PC-9 (cell line): Measurements from ENCODE around the gene GPR63. TPM values are rescaled to one million over a fixed set of nuclear protein-coding genes. Genes with fewer than 3 reads are reported as not detected.

ENCODE experiments used
- BruUV-seq: library from RNA; stranded (reverse); fragments of 400-500 nt; replicated peaks from 2 replicates; lab custom pipeline; 2021; lab: Mats Ljungman, UMichigan
- CTCF ChIA-PET: fragments of 300-600 bp; sonication (Branson Sonifier 250); formaldehyde crosslinking; loops from one replicate; lab custom pipeline; 2022; ENCODE audit warnings: antibody characterized with exemption; lab: Charles Lee
- POLR2A ChIA-PET: fragments of 300-600 bp; sonication (Branson Sonifier 250); formaldehyde crosslinking; loops from one replicate; lab custom pipeline; 2022; ENCODE audit warnings: antibody characterized with exemption; ENCODE audit not compliant: unreplicated experiment; lab: Charles Lee
- DNase-seq, 2 experiments: peaks; one replicate each; pipeline versions ENCODE4 v3.0.0 to v3.0.0-alpha.2; 2015 to 2022; ENCODE audit warnings: mixed read lengths in 1 of 2
- H2AFZ ChIP-seq: fragments of 200-600 bp; sonication (generic); 2 replicates; pipeline ENCODE4 v1.8.1; 2017; ENCODE audit warnings: antibody characterized with exemption
- H3F3A ChIP-seq: fragments of 200-600 bp; sonication (generic); 2 replicates; pipeline ENCODE4 v1.8.1; 2017; ENCODE audit warnings: antibody characterized with exemption, mild to moderate bottlenecking, low read depth; ENCODE audit not compliant: insufficient read depth
- H3K27ac ChIP-seq: fragments of 200-600 bp; sonication (generic); 2 replicates; pipeline ENCODE4 v1.6.1; 2016; ENCODE audit warnings: mixed run types
- H3K27me3 ChIP-seq: fragments of 200-600 bp; sonication (generic); 2 replicates; pipeline ENCODE4 v1.6.1; 2016; ENCODE audit warnings: low read depth, mixed run types; ENCODE audit not compliant: insufficient read depth
- H3K36me3 ChIP-seq: fragments of 200-600 bp; sonication (generic); 2 replicates; pipeline ENCODE4 v1.6.1; 2016; ENCODE audit warnings: low read depth, mixed run types
- H3K4me1 ChIP-seq: fragments of 200-600 bp; sonication (generic); replicated peaks from 2 replicates; pipeline ENCODE4 v1.6.1; 2016; ENCODE audit warnings: mixed run types; ENCODE audit not compliant: insufficient read depth
- H3K4me2 ChIP-seq: fragments of 200-600 bp; sonication (generic); 2 replicates; pipeline ENCODE4 v1.6.1; 2017; ENCODE audit warnings: mixed run types
- H3K4me3 ChIP-seq: fragments of 200-600 bp; sonication (generic); 2 replicates; pipeline ENCODE4 v1.6.1; 2016; ENCODE audit warnings: mixed run types
- H3K79me2 ChIP-seq: fragments of 200-600 bp; sonication (generic); 2 replicates; pipeline ENCODE4 v1.6.1; 2017; ENCODE audit warnings: low read depth, mixed run types
- H3K9me2 ChIP-seq: fragments of 200-600 bp; sonication (generic); 2 replicates; pipeline ENCODE4 v1.8.1; 2017; ENCODE audit warnings: mild to moderate bottlenecking; ENCODE audit not compliant: insufficient read depth
- H3K9me3 ChIP-seq: fragments of 200-600 bp; sonication (generic); 2 replicates; pipeline ENCODE4 v1.8.1; 2016; ENCODE audit warnings: low read depth; ENCODE audit not compliant: insufficient read depth
- H4K20me1 ChIP-seq: fragments of 200-600 bp; sonication (generic); 2 replicates; pipeline ENCODE4 v1.8.1; 2017; ENCODE audit not compliant: insufficient read depth
- EZH2 ChIP-seq: fragments of 200-600 bp; sonication (generic); IDR thresholded peaks from 2 replicates; pipeline ENCODE4 v1.8.0; 2017; ENCODE audit warnings: antibody characterized with exemption, low read depth
- intact Hi-C: fragments of 100-400 bp; cut with micrococcal nuclease; formaldehyde crosslinking; loops from one replicate; pipeline ENCODE4 v1.10.0; 2022; ENCODE audit not compliant: unreplicated experiment
- total RNA-seq: library from RNA; stranded (reverse); gene quantifications from 2 replicates; pipeline ENCODE4 v1.2.3, GENCODE V29; 2021
- TF ChIP-seq, protein P1 (sequence below): fragments of 200-600 bp; sonication (generic); conservative IDR thresholded peaks from 2 replicates; pipeline ENCODE4 v1.6.1; 2017; ENCODE audit warnings: mixed run types, antibody characterized with exemption, mild to moderate bottlenecking, moderate library complexity

GPR63 gene
- total RNA-seq, 1 experiment from 2014 or later = 1.9 TPM

DNA sequence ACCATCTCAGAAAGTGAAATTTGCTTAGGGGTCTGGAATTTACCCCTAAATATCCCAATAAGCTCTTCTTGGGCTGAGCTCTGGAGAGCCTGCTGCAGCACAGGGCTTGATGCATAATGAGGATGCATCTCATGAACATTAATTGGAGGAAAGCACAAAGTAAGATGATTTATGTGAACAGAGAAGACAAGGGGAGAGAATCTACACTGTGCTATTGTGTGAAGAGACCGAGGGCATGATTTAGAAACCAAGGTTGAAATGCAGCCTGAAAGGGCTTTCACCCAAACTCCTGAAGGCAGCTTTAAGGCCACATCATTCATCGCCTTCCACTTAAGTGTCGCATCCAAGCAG lies 27.8 kb upstream of the GPR63 start:
- Histone ChIP-seq H3K9me3 (no peaks in the 10 kb centered on the region), H3K4me2 (no peak overlapping the region), H2AFZ (no peak overlapping the region), H3K36me3 (no peaks in the 10 kb centered on the region), H3K27ac (no peak overlapping the region), H3K4me3 (no peak overlapping the region), H3K27me3 (no peaks in the 10 kb centered on the region), H4K20me1 (no peaks in the 10 kb centered on the region), H3K9me2 (no peaks in the 10 kb centered on the region), H3K4me1 (no peaks in the 10 kb centered on the region), H3K79me2 (no peaks in the 10 kb centered on the region), H3F3A (no peaks in the 10 kb centered on the region)
- CTCF ChIA-PET = no interaction called here
- intact Hi-C loops = no loop called here
- no TSS peak for BruUV-seq
- no peak for DNase-seq
- POLR2A ChIA-PET = no interaction called here
- TF ChIP-seq EZH2 = no peak

DNA sequence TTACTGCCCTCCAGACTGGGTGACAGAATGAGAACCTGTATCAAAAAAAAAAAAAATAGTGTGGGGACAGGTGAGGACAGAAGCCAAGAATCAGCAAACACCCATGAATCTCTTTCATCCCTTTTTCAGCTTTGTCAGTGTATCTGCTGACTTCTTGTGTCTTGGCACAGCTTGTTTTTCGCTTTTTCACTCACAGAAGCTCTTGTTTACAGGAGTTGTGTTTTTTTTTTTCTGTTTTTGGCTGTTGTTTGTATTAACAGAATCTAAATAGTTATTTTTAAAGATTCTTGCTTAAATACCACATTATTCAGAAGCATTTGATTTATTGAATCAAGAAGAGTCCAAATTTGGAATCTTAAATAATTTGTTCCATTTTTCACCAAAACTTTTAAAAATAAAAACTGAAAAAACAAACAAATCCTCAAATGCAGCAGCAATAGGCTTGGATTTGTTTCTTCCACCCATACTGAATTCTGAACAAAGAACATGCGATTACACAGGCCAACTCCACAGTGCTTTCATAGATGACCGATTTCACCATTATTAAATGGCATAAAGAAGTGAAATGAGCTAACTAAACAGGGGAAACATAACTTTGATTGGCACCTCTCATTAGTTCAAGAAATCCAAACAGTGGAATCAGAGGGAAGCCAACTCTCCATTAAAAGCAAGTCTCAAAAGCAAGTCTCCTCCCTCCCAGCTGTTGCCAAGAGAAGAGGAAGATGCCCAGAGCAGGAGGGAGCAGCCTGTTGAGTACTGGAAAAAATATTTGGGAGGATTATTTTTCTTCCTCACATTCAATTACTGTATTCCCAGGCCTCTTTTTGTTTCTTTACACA lies 27.2 kb upstream of the GPR63 start:
- no TSS peak for BruUV-seq
- DNase-seq = no peak
- Histone ChIP-seq H3K9me2 (no peaks in the 10 kb centered on the region), H4K20me1 (no peaks in the 10 kb centered on the region), H3K4me2 (no peak overlapping the region), H3K4me1 (no peaks in the 10 kb centered on the region), H3K36me3 (no peaks in the 10 kb centered on the region), H3K4me3 (no peak overlapping the region), H3K79me2 (no peaks in the 10 kb centered on the region), H3F3A (no peaks in the 10 kb centered on the region), H3K27ac (no peak overlapping the region), H3K27me3 (no peaks in the 10 kb centered on the region), H2AFZ (no peak overlapping the region; the same call in 1 of the 2 replicates), H3K9me3 (no peaks in the 10 kb centered on the region)
- intact Hi-C loops = no loop called here
- ChIA-PET CTCF (no interaction called here), POLR2A (no interaction called here)
- TF ChIP-seq, protein P1, sequence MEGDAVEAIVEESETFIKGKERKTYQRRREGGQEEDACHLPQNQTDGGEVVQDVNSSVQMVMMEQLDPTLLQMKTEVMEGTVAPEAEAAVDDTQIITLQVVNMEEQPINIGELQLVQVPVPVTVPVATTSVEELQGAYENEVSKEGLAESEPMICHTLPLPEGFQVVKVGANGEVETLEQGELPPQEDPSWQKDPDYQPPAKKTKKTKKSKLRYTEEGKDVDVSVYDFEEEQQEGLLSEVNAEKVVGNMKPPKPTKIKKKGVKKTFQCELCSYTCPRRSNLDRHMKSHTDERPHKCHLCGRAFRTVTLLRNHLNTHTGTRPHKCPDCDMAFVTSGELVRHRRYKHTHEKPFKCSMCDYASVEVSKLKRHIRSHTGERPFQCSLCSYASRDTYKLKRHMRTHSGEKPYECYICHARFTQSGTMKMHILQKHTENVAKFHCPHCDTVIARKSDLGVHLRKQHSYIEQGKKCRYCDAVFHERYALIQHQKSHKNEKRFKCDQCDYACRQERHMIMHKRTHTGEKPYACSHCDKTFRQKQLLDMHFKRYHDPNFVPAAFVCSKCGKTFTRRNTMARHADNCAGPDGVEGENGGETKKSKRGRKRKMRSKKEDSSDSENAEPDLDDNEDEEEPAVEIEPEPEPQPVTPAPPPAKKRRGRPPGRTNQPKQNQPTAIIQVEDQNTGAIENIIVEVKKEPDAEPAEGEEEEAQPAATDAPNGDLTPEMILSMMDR = no peak
- TF ChIP-seq EZH2 = no peak

DNA sequence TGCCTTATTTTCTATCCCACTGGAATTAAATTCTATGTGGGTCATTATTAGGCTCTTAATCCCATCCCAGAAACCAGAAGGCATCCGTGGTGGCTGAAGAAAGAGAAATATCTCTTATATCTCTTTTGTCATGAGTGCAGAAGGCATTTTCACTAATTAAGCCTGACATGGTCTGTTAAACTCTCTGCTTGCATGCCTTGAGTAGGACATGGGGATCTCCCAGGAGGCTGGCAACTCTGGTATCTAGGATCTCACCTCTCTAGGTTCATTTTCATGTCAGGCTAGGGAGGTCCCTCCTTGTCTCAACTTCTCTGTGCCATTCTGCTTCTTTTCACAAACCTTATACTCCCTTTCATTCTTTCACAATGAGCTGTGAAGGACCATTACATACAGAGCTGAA lies 25.3 kb upstream of the GPR63 start:
- H3K4me1 ChIP-seq = no peaks in the 10 kb centered on the region
- no peaks in the 10 kb centered on the region for H3K27me3 ChIP-seq
- H3K9me2 ChIP-seq = no peaks in the 10 kb centered on the region
- H3K4me2 ChIP-seq = no peak overlapping the region
- no peaks in the 10 kb centered on the region for H3K79me2 ChIP-seq
- H3K27ac ChIP-seq = no peak overlapping the region
- no TSS peak for BruUV-seq
- H3F3A ChIP-seq = no peaks in the 10 kb centered on the region
- intact Hi-C loops = no loop called here
- H3K9me3 ChIP-seq = no peaks in the 10 kb centered on the region
- ChIA-PET POLR2A (no interaction called here), CTCF (no interaction called here)
- no peaks in the 10 kb centered on the region for H4K20me1 ChIP-seq
- no peak overlapping the region for H3K4me3 ChIP-seq
- no peak overlapping the region for H2AFZ ChIP-seq
- DNase-seq = no peak
- H3K36me3 ChIP-seq = no peaks in the 10 kb centered on the region
- no peak for TF ChIP-seq EZH2
- TF ChIP-seq, protein P1 = no peak
